Endothelial cell of umbilical vein (primary cell): ENCODE data around the gene CCDC27. TPM values are rescaled to one million over a fixed set of nuclear protein-coding genes. Genes with fewer than 3 reads are reported as not detected.

Source experiments
- BruUV-seq: library from RNA; stranded (reverse); fragments of 400-500 nt; replicated peaks from 2 replicates; lab custom pipeline; 2021; lab: Mats Ljungman, UMichigan
- CTCF ChIA-PET: fragments of 300-600, 350-600 bp; sonication (Branson Sonifier 250); formaldehyde crosslinking; loops from one replicate; lab custom pipeline; 2021; ENCODE audit warnings: antibody characterized with exemption, inconsistent platforms; lab: Charles Lee
- POLR2A ChIA-PET: fragments of 300-600, 350-600 bp; sonication (Branson Sonifier 250); formaldehyde crosslinking; loops from one replicate; lab custom pipeline; 2021; ENCODE audit warnings: antibody characterized with exemption, inconsistent platforms; lab: Charles Lee
- DNase-seq: peaks from one replicate; pipeline ENCODE4 v3.0.0-alpha.2; 2011; ENCODE audit warnings: low read depth, low spot score
- FAIRE-seq: peaks from 2 replicates; lab custom pipeline; 2011; peaks lifted over from hg19 to GRCh38; lab: Jason Lieb, UNC
- H2AFZ ChIP-seq: 2 replicates; pipeline ENCODE4 v1.6.0; 2012; ENCODE audit warnings: low read depth, low read length, control low read depth, inconsistent platforms
- H3K27ac ChIP-seq: 2 replicates; pipeline ENCODE4 v1.5.1; 2011; ENCODE audit warnings: low read depth, mild to moderate bottlenecking, control low read depth, low read length, moderate library complexity; ENCODE audit not compliant: insufficient read depth
- H3K27me3 ChIP-seq, 2 experiments: 2 replicates each; pipeline versions ENCODE4 v1.6.0 to v1.6.1; 2011; ENCODE audit warnings: low read length in 2 of 2, mixed read lengths in 1 of 2; ENCODE audit not compliant: control insufficient read depth in 2 of 2, insufficient read depth in 2 of 2
- H3K36me3 ChIP-seq, 2 experiments: 2 replicates in 1 of 2; 3 replicates in 1 of 2; pipeline ENCODE4 v1.5.1; 2011; ENCODE audit warnings: low read length in 2 of 2, mild to moderate bottlenecking in 1 of 2, moderate library complexity in 1 of 2; ENCODE audit not compliant: control insufficient read depth in 2 of 2, insufficient read depth in 2 of 2; ENCODE audit errors: extremely low read depth in 1 of 2
- H3K4me1 ChIP-seq: 3 replicates; pipeline ENCODE4 v1.5.1; 2011; ENCODE audit warnings: mild to moderate bottlenecking, low read length; ENCODE audit not compliant: control insufficient read depth, insufficient read depth; ENCODE audit errors: extremely low read depth
- H3K4me2 ChIP-seq: 2 replicates; pipeline ENCODE4 v1.6.1; 2011; ENCODE audit warnings: low read length, control low read depth, mixed read lengths; ENCODE audit not compliant: insufficient read depth
- H3K4me3 ChIP-seq, 3 experiments: fragments of 200-600 bp in 1 of 3; sonication (generic), shearing (Covaris generic) in 1 of 3; replicated peaks in 1 of 3; 2 replicates each; pipeline ENCODE4 v1.5.1; 2011 to 2016; ENCODE audit warnings: control low read depth in 3 of 3, low read length in 3 of 3, mild to moderate bottlenecking in 2 of 3, inconsistent platforms in 1 of 3, low read depth in 1 of 3, moderate library complexity in 1 of 3; ENCODE audit not compliant: insufficient read depth in 1 of 3
- H3K79me2 ChIP-seq: 2 replicates; pipeline ENCODE4 v1.6.0; 2012; ENCODE audit warnings: low read length, inconsistent platforms; ENCODE audit not compliant: control insufficient read depth, insufficient read depth
- H3K9ac ChIP-seq: replicated peaks from 2 replicates; pipeline ENCODE3; 2011; ENCODE audit warnings: low read length, control low read depth; ENCODE audit not compliant: insufficient read depth; ENCODE audit errors: extremely low read depth
- H3K9me1 ChIP-seq: replicated peaks from 3 replicates; pipeline ENCODE4 v1.6.0; 2011; ENCODE audit warnings: mild to moderate bottlenecking, low read length; ENCODE audit not compliant: control insufficient read depth, insufficient read depth; ENCODE audit errors: extremely low read depth
- H3K9me3 ChIP-seq: replicated peaks from 2 replicates; pipeline ENCODE4 v1.5.1; 2012; ENCODE audit warnings: low read length, inconsistent platforms; ENCODE audit not compliant: control insufficient read depth, insufficient read depth
- H4K20me1 ChIP-seq: replicated peaks from 2 replicates; pipeline ENCODE3; 2011; ENCODE audit warnings: mild to moderate bottlenecking, low read length; ENCODE audit not compliant: control insufficient read depth, insufficient read depth; ENCODE audit errors: extremely low read depth
- CTCF ChIP-seq, 2 donors: IDR thresholded peaks; 1 replicate in 1 of 2; 2 replicates in 1 of 2; pipeline ENCODE4 v1.5.1; 2011; ENCODE audit warnings: low read length in 2 of 2, mild to moderate bottlenecking in 2 of 2, moderate library complexity in 2 of 2, control low read depth in 1 of 2, inconsistent platforms in 1 of 2, low read depth in 1 of 2; ENCODE audit not compliant: insufficient read depth in 1 of 2; ENCODE audit errors: extremely low read depth in 1 of 2
- EZH2 ChIP-seq: IDR thresholded peaks from 2 replicates; pipeline ENCODE4 v1.6.1; 2012; ENCODE audit warnings: borderline replicate concordance, low read depth, mild to moderate bottlenecking, moderate library complexity, low read length, inconsistent platforms; ENCODE audit not compliant: severe bottlenecking
- FOS ChIP-seq: IDR thresholded peaks from 2 replicates; pipeline ENCODE4 v1.6.1; 2011; ENCODE audit warnings: mild to moderate bottlenecking, low read length, moderate library complexity, borderline replicate concordance; ENCODE audit not compliant: insufficient read depth
- GATA2 ChIP-seq: IDR thresholded peaks from 2 replicates; pipeline ENCODE4 v1.7.0; 2011; ENCODE audit warnings: low read depth, mild to moderate bottlenecking, moderate library complexity, mixed read lengths, low read length; ENCODE audit not compliant: insufficient read length, insufficient read depth
- JUN ChIP-seq: IDR thresholded peaks from 2 replicates; pipeline ENCODE4 v1.6.1; 2011; ENCODE audit warnings: borderline replicate concordance, low read depth; ENCODE audit not compliant: insufficient read length, insufficient read depth
- MAX ChIP-seq: IDR thresholded peaks from 2 replicates; pipeline ENCODE4 v1.6.1; 2011; ENCODE audit not compliant: insufficient read depth, insufficient read length
- MYC ChIP-seq: IDR thresholded peaks from one replicate; pipeline ENCODE4 v1.6.1; 2011; ENCODE audit warnings: mild to moderate bottlenecking, low read depth, low read length
- POLR2A ChIP-seq: IDR thresholded peaks from 2 replicates; pipeline ENCODE4 v1.6.1; 2012; ENCODE audit warnings: low read depth, mild to moderate bottlenecking, control low read depth, low read length
- POLR2AphosphoS5 ChIP-seq: IDR thresholded peaks from 2 replicates; pipeline ENCODE4 v1.6.1; 2012; ENCODE audit warnings: low read depth, mild to moderate bottlenecking, control low read depth, low read length, moderate library complexity; ENCODE audit not compliant: insufficient read depth
- dilution Hi-C: fragments of 300-500 bp; cut with MboI; formaldehyde crosslinking; loops from one replicate; pipeline ENCODE4 v1.15.0; 2019; ENCODE audit warnings: low sequenced_read_pairs; ENCODE audit not compliant: extremely low pct_ligation_motif_present
- intact Hi-C: fragments of 100-400 bp; cut with micrococcal nuclease; formaldehyde crosslinking; loops from one replicate; pipeline ENCODE4 v1.10.0; 2022
- polyA plus RNA-seq, 4 experiments: library from polyadenylated mRNA; depleted of rRNA in 3 of 4; stranded (reverse) in 3 of 4; unstranded in 1 of 4; fragments of >200 nt; gene quantifications; 2 replicates each; pipeline versions ENCODE4 v1.2.1 to v1.2.3, GENCODE V29; 2011 to 2012; ENCODE audit warnings: missing spikeins in 1 of 4
- total RNA-seq: library from RNA; stranded (reverse); gene quantifications from 2 replicates; pipeline ENCODE4 v1.2.3, GENCODE V29; 2021

The CCDC27 gene
- total and polyA plus RNA-seq, 2 donors (not counting 3 experiments of a cell fraction or from before 2014, with no cell fraction given): not detected

- Histone ChIP-seq H3K27me3 (peaks cover 2 to 4% of the 10 kb centered on the region in 2 experiments), H4K20me1 (no peaks in the 10 kb centered on the region), H3K4me2 (no peak overlapping the region), H3K36me3 (no peaks in the 10 kb centered on the region), H2AFZ (no peak overlapping the region), H3K9me1 (no peaks in the 10 kb centered on the region), H3K79me2 (no peaks in the 10 kb centered on the region), H3K9ac (no peak overlapping the region), H3K4me1 (no peaks in the 10 kb centered on the region), H3K4me3 (no peak overlapping the region), H3K27ac (no peak overlapping the region), H3K9me3 (no peaks in the 10 kb centered on the region)
- ChIA-PET CTCF (interaction anchor here (1.9 kb wide), 1 partner anchor 37 kb away, joined by 6 read pairs; no protein-coding TSS in a partner anchor), POLR2A (no interaction called here)
- DNase-seq (no peak), FAIRE-seq (no peak)
- dilution Hi-C loops: no loop called here
- no peak for TF ChIP-seq POLR2AphosphoS5
- no peak for TF ChIP-seq EZH2
- TF ChIP-seq MYC: no peak
- TF ChIP-seq CTCF (IDR thresholded peaks at IDR 0.05; ENCODE audit: extremely low read depth in 1 of 2, insufficient read depth in 1 of 2, low read depth in 1 of 2, low read length in 2 of 2): no peak
- TF ChIP-seq JUN: no peak
- TF ChIP-seq MAX: no peak
- TF ChIP-seq POLR2A: no peak
- TF ChIP-seq FOS: no peak
- TF ChIP-seq GATA2: no peak
- intact Hi-C loops: no loop called here
- BruUV-seq: no TSS peak
These were observed 9.2 kb downstream of the CCDC27 start for GRCh38 chr1:3761296-3762010.
